Spleen (tissue), 11 donors: ENCODE results near the gene USP32. TPM values are rescaled to one million over a fixed set of nuclear protein-coding genes. Genes with fewer than 3 reads are reported as not detected.

ENCODE experiments used
- DNase-seq: peaks from one replicate; pipeline ENCODE4 v3.0.0-alpha.2; 2020
- H3K27ac ChIP-seq, 8 donors: fragments of 200-600 bp; sonication (generic) in 7 of 8; 1 replicate in 4 of 8; 2 replicates in 4 of 8; pipeline versions ENCODE4 v1.5.0 to v1.8.0; 2016 to 2021; ENCODE audit warnings: inconsistent platforms in 4 of 8, mild to moderate bottlenecking in 4 of 8, moderate library complexity in 1 of 8
- H3K27me3 ChIP-seq, 7 donors: fragments of 200-600 bp; sonication (generic) in 6 of 7; replicated peaks in 1 of 7; 1 replicate in 4 of 7; 2 replicates in 3 of 7; pipeline versions ENCODE4 v1.5.0 to v1.8.0; 2016 to 2021; ENCODE audit warnings: inconsistent platforms in 3 of 7, mild to moderate bottlenecking in 1 of 7
- H3K36me3 ChIP-seq, 6 donors: fragments of 200-600 bp; sonication (generic) in 5 of 6; 1 replicate in 4 of 6; 2 replicates in 2 of 6; pipeline versions ENCODE4 v1.5.0 to v1.8.0; 2016 to 2021; ENCODE audit warnings: inconsistent platforms in 2 of 6
- H3K4me1 ChIP-seq, 6 donors: fragments of 200-600 bp; sonication (generic) in 5 of 6; 1 replicate in 3 of 6; 2 replicates in 3 of 6; pipeline versions ENCODE4 v1.5.0 to v1.8.0; 2016 to 2021; ENCODE audit warnings: inconsistent platforms in 3 of 6
- H3K4me3 ChIP-seq, 8 donors: fragments of 200-600 bp; sonication (generic) in 7 of 8; 1 replicate in 4 of 8; 2 replicates in 4 of 8; pipeline versions ENCODE4 v1.5.0 to v1.8.0; 2016 to 2021; ENCODE audit warnings: inconsistent platforms in 4 of 8, mild to moderate bottlenecking in 4 of 8, moderate library complexity in 2 of 8
- H3K9me3 ChIP-seq, 8 donors: fragments of 200-600 bp; sonication (generic) in 7 of 8; 1 replicate in 4 of 8; 2 replicates in 4 of 8; pipeline versions ENCODE4 v1.5.0 to v1.8.0; 2016 to 2021; ENCODE audit warnings: inconsistent platforms in 4 of 8
- POLR2A ChIP-seq, 3 donors: fragments of 450-650 bp; IDR thresholded peaks; one replicate each; pipeline ENCODE4 v1.5.1; 2017; ENCODE audit warnings: antibody characterized with exemption in 3 of 3, mild to moderate bottlenecking in 1 of 3
- POLR2AphosphoS5 ChIP-seq, 3 donors: sonication (generic); formaldehyde crosslinking; IDR thresholded peaks; one replicate each; pipeline ENCODE4 v1.5.1; 2017; ENCODE audit warnings: antibody characterized with exemption in 3 of 3
- WGBS, 5 donors: extraction: QIAGEN DNeasy Blood & Tissue Kit in 3 of 5; methylation state at CpG; one replicate each; pipeline versions ENCODE4 v1.1.5 to v1.1.7; 2013 to 2018; 5-methylcytosine and 5-hydroxymethylcytosine counted together
- intact Hi-C: fragments of 100-400 bp; cut with DNase I; formaldehyde crosslinking; loops from one replicate; pipeline ENCODE4 v1.15.0; 2023; ENCODE audit warnings: low total_unique reads
- polyA plus RNA-seq, 3 donors: library from polyadenylated mRNA; stranded (reverse); fragments of 200-250 nt; gene quantifications; one replicate each; pipeline ENCODE4 v1.2.1, GENCODE V29; 2013
- total RNA-seq, 7 donors: library from RNA; depleted of rRNA in 3 of 7; stranded (reverse); fragments of >200 nt in 3 of 7; fragmentation: NEBNext Ultra II Directional in 4 of 7; extraction: Animal tissue kit (Norgen Biotek cat#: 25700) in 4 of 7; gene quantifications; one replicate each; pipeline versions ENCODE4 v1.1.0 to v1.2.1, GENCODE V29; 2016 to 2021
- TF ChIP-seq, protein P1 (sequence below), 11 experiments: fragments of 200-600 bp in 7 of 11; fragments of 450-650 bp in 4 of 11; sonication (generic) in 4 of 11; IDR thresholded peaks in 8 of 11; conservative IDR thresholded peaks in 3 of 11; 1 replicate in 7 of 11; 2 replicates in 4 of 11; pipeline versions ENCODE4 v1.4.0 to v1.8.0; 2016 to 2021; ENCODE audit warnings: antibody characterized with exemption in 11 of 11, inconsistent platforms in 4 of 11, mild to moderate bottlenecking in 1 of 11
- donor health status: healthy with polysubstance abuse.
- donor health status: DM: no; HTN: no; CAD: no; lungs with moderate emphysema.
- donor health status: DM: no; HTN: no; CAD: no.
- donor health status: Bipolar disorder and iron deficiency.
- donor health status: healthy.
- donor health status: DM: no; HTN: no; CAD: no.
- donor health status: DM: yes; HTN: yes; CAD: no.

Gene USP32
- total and polyA plus RNA-seq, 10 donors, result 7.3 to 115 (median 79.8) TPM

DNA sequence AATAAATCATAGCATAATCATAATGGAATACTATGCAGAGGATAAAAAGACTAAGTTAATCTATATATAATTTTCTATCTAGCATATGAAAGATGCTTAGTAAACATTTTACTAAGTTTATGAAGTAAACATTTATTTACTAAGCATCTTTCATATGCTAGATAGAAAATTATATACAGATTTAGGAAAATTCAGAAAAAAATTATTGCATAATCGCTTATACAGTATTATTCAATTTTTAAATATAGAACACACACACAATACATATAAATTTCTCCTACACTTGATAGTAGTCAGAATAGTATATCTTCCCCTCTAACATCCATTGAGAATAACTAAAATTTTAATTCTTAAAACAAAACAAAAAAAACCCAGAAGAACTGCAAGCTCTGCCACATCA, 131.4 kb downstream of the USP32 start:
- Histone ChIP-seq H3K27me3 (no peaks in the 10 kb centered on the region), H3K4me3 (no peak overlapping the region), H3K4me1 (no peaks in the 10 kb centered on the region), H3K27ac (no peak overlapping the region), H3K36me3 (peaks cover 0 to 93% (median 40%) of the 10 kb centered on the region in 6 donors), H3K9me3 (no peaks in the 10 kb centered on the region)
- 97 to 100% (median 98%) methylated on average over 1 of the region's 1 CpG for WGBS, 5 donors
- intact Hi-C loops, result no loop called here
- TF ChIP-seq POLR2AphosphoS5 (IDR thresholded peaks at IDR 0.05) (no peak), POLR2A (IDR thresholded peaks at IDR 0.05) (no peak)
- TF ChIP-seq, protein P1, sequence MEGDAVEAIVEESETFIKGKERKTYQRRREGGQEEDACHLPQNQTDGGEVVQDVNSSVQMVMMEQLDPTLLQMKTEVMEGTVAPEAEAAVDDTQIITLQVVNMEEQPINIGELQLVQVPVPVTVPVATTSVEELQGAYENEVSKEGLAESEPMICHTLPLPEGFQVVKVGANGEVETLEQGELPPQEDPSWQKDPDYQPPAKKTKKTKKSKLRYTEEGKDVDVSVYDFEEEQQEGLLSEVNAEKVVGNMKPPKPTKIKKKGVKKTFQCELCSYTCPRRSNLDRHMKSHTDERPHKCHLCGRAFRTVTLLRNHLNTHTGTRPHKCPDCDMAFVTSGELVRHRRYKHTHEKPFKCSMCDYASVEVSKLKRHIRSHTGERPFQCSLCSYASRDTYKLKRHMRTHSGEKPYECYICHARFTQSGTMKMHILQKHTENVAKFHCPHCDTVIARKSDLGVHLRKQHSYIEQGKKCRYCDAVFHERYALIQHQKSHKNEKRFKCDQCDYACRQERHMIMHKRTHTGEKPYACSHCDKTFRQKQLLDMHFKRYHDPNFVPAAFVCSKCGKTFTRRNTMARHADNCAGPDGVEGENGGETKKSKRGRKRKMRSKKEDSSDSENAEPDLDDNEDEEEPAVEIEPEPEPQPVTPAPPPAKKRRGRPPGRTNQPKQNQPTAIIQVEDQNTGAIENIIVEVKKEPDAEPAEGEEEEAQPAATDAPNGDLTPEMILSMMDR (IDR thresholded peaks at IDR 0.05 in 8 of 11, conservative IDR thresholded peaks at IDR 0.05 in 3 of 11), result no peak
- DNase-seq, result no peak

GRCh38 chr17:60258313-60258712, 133.6 kb downstream of the USP32 start:
- peaks cover 0 to 93% (median 41%) of the 10 kb centered on the region in 6 donors for H3K36me3 ChIP-seq

GRCh38 chr17:60256174-60256573, 135.8 kb downstream of the USP32 start:
- no peaks in the 10 kb centered on the region for H3K4me1 ChIP-seq
- no peak for DNase-seq
- intact Hi-C loops, result no loop called here
- H3K36me3 ChIP-seq, result peaks cover 0 to 93% (median 40%) of the 10 kb centered on the region in 6 donors
- no peak overlapping the region for H3K27ac ChIP-seq
- no peaks in the 10 kb centered on the region for H3K9me3 ChIP-seq
- H3K27me3 ChIP-seq, result no peaks in the 10 kb centered on the region
- TF ChIP-seq POLR2A (IDR thresholded peaks at IDR 0.05), result no peak
- no peak overlapping the region for H3K4me3 ChIP-seq

More at GRCh38 chr17:60258313-60258712, 133.6 kb downstream of the USP32 start:
- Histone ChIP-seq H3K9me3 (no peaks in the 10 kb centered on the region), H3K4me1 (no peaks in the 10 kb centered on the region), H3K27ac (no peak overlapping the region), H3K27me3 (no peaks in the 10 kb centered on the region), H3K4me3 (no peak overlapping the region)
- intact Hi-C loops, result no loop called here
- no peak for DNase-seq
- 93 to 99% (median 97%) methylated on average over 3 of the region's 3 CpGs for WGBS, 5 donors
- TF ChIP-seq, protein P1 (IDR thresholded peaks at IDR 0.05 in 8 of 11, conservative IDR thresholded peaks at IDR 0.05 in 3 of 11), result no peak
- TF ChIP-seq POLR2AphosphoS5 (IDR thresholded peaks at IDR 0.05), result no peak
- no peak for TF ChIP-seq POLR2A (IDR thresholded peaks at IDR 0.05)

GRCh38 chr17:60253048-60253447, 138.9 kb downstream of the USP32 start:
- Histone ChIP-seq H3K27ac (no peak overlapping the region), H3K27me3 (no peaks in the 10 kb centered on the region), H3K9me3 (no peaks in the 10 kb centered on the region), H3K4me1 (no peaks in the 10 kb centered on the region), H3K4me3 (no peak overlapping the region), H3K36me3 (peaks cover 0 to 99% (median 34%) of the 10 kb centered on the region in 6 donors)
- TF ChIP-seq, protein P1 (IDR thresholded peaks at IDR 0.05 in 8 of 11, conservative IDR thresholded peaks at IDR 0.05 in 3 of 11), result no peak
- TF ChIP-seq POLR2A (IDR thresholded peaks at IDR 0.05) (no peak), POLR2AphosphoS5 (IDR thresholded peaks at IDR 0.05) (no peak)
- intact Hi-C loops, result no loop called here
- no peak for DNase-seq
- WGBS, 5 donors, result 88 to 97% (median 94%) methylated on average over 2 of the region's 2 CpGs

- 85 to 92% (median 91%) methylated on average over 1 of the region's 1 CpG for WGBS, 5 donors
- intact Hi-C loops, result no loop called here
- H3K4me1 ChIP-seq, result no peaks in the 10 kb centered on the region
- no peak overlapping the region for H3K27ac ChIP-seq
- no peak for DNase-seq
- H3K27me3 ChIP-seq, result no peaks in the 10 kb centered on the region
- no peaks in the 10 kb centered on the region for H3K9me3 ChIP-seq
- H3K4me3 ChIP-seq, result no peak overlapping the region
- TF ChIP-seq POLR2AphosphoS5 (IDR thresholded peaks at IDR 0.05), result no peak
- TF ChIP-seq, protein P1 (IDR thresholded peaks at IDR 0.05 in 8 of 11, conservative IDR thresholded peaks at IDR 0.05 in 3 of 11), result no peak
- TF ChIP-seq POLR2A (IDR thresholded peaks at IDR 0.05), result no peak
- peaks cover 0 to 99% (median 31%) of the 10 kb centered on the region in 6 donors for H3K36me3 ChIP-seq
Measured at GRCh38 chr17:60252459-60252858, 139.5 kb downstream of the USP32 start.
